Activated CD4-positive, alpha-beta memory T cell treated with anti-CD3 and anti-CD28 coated beads, Interleukin-2, amount 10 ng/mL, durations not matched to agents 7 days and 5 days (primary cell): ENCODE measurements around the gene ALPG. TPM values are rescaled to one million over a fixed set of nuclear protein-coding genes. Genes with fewer than 3 reads are reported as not detected.

ENCODE experiments used
- CTCF ChIA-PET: fragments of 350-600 bp; sonication (Branson Sonifier 250); formaldehyde crosslinking; loops from one replicate; lab custom pipeline; 2021; ENCODE audit warnings: antibody characterized with exemption, inconsistent platforms; lab: Charles Lee
- POLR2A ChIA-PET: fragments of 350-600 bp; sonication (Branson Sonifier 250); formaldehyde crosslinking; loops from one replicate; lab custom pipeline; 2021; ENCODE audit warnings: antibody characterized with exemption; lab: Charles Lee
- DNase-seq: peaks from one replicate; pipeline ENCODE4 v3.0.0-alpha.2; 2020
- H3K27ac Mint-ChIP-seq: one replicate; pipeline ENCODE4 v1.8.0; 2021; ENCODE audit warnings: mild to moderate bottlenecking, mixed read lengths
- H3K27me3 Mint-ChIP-seq: one replicate; pipeline ENCODE4 v1.8.0; 2021; ENCODE audit warnings: mixed read lengths
- H3K36me3 Mint-ChIP-seq: one replicate; pipeline ENCODE4 v1.8.0; 2021; ENCODE audit warnings: low read depth, mixed read lengths
- H3K4me1 Mint-ChIP-seq: one replicate; pipeline ENCODE4 v1.8.0; 2021; ENCODE audit warnings: mixed read lengths
- H3K4me3 Mint-ChIP-seq: one replicate; pipeline ENCODE4 v1.8.0; 2021; ENCODE audit warnings: mild to moderate bottlenecking, mixed read lengths
- H3K9me3 Mint-ChIP-seq: one replicate; pipeline ENCODE4 v1.8.0; 2021; ENCODE audit warnings: mixed read lengths
- total RNA-seq, 2 experiments: library from RNA; stranded (reverse); gene quantifications; one replicate each; pipeline ENCODE4 v1.2.3, GENCODE V29; 2021

ALPG gene
- total RNA-seq, 2 experiments from 2014 or later = not detected

DNA sequence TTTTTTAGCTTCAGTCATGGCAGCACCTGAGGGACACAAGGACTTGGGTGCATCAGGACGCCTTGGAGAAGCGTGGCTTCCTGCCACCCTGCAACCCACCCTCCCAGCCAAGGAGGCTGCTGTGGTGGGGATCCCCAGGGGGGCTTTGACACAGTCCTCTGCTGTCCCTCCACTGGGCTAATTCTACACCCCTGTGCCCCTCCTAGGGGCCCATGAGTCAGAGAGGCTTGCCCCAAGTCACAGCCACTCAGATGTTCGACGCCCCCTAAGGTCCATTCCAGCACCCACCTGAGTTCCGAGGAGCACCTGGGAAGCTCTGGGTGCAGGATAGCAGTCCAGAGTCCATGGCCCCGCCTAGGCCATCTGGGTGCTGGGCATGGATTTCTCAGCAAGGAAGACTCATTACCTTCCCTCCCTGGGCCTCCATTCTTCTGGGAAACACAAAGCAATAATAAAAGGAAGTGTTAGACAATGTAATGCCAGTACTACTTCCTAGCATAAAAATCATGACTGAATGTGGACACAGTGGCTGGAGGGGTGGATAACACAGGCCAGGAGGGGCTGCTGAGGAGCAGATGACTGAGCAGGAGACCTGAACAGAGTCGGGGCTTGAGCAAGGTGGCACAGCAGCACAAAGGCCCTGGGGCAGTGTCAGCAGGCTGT is 3.7 kb downstream of the ALPG start:
- Mint-ChIP-seq H3K27ac (no peak overlapping the region), H3K27me3 (peaks cover 34% of the 10 kb centered on the region), H3K4me1 (peaks cover 4% of the 10 kb centered on the region), H3K9me3 (no peaks in the 10 kb centered on the region), H3K4me3 (no peak overlapping the region), H3K36me3 (no peaks in the 10 kb centered on the region)
- POLR2A ChIA-PET = no interaction called here
- DNase-seq = no peak
- CTCF ChIA-PET = no interaction called here

DNA sequence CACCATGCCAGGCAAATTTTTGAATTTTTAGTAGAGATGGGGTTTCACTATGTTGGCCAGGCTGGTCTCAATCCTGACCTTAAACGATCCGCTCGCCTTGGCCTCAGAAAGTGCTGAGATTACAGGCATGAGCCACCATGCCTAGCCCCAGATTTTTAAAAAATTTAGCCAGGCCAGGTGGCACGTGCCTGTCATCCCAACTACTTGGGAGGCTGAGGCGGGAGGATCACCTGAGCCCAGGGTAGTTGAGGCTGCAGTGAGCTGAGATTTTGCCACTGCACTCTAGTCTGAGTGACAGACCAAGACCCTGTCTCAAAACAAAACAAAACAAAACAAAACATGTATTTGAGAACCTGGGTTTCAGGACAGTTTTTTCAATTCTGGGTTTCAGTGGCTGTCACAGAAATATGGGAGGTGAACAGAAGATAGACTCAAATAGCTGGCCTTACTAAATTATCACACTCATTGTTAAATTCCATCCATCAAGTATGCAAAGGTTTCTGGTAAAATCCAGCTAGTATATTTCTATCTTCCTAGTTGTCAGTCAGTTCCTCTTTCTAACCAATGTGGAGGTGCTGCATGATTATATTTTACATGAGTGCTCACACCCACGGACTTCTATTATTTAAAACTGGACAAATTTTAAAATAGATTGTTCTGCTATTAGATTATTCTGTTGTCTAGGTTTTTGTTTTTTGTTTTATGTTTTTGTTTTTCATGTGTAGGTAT is 5.4 kb downstream of the ALPG start:
- CTCF ChIA-PET = no interaction called here
- peaks cover 37% of the 10 kb centered on the region for H3K27me3 Mint-ChIP-seq
- H3K9me3 Mint-ChIP-seq = no peaks in the 10 kb centered on the region
- H3K4me3 Mint-ChIP-seq = no peak overlapping the region
- H3K36me3 Mint-ChIP-seq = no peaks in the 10 kb centered on the region
- POLR2A ChIA-PET = no interaction called here
- no peak overlapping the region for H3K27ac Mint-ChIP-seq
- peaks cover 4% of the 10 kb centered on the region for H3K4me1 Mint-ChIP-seq
- DNase-seq = no peak

DNA sequence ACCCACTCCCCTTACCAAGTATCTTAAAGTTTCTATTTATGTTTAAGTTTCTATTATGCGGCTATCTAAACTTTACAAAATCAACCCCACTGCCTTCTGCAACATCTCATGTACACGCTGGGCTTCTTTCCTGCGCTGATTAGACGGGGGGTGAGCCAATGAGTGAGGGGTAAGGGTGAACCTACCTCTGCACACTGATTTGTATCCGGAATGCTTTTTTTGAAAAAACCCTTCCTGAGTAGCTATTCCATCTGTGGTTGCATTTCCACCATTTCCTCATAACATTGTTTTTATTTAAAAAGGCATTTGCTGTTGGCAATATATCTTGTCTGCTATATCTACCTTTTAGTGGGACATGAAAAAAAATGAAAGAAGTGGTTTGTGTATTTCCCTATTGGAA is 6.3 kb downstream of the ALPG start:
- no peaks in the 10 kb centered on the region for H3K9me3 Mint-ChIP-seq
- H3K27ac Mint-ChIP-seq = no peak overlapping the region
- no peak for DNase-seq
- H3K4me1 Mint-ChIP-seq = peaks cover 4% of the 10 kb centered on the region
- H3K4me3 Mint-ChIP-seq = no peak overlapping the region
- CTCF ChIA-PET = interaction anchor here (1.0 kb wide), 1 partner anchor 24 kb away, joined by 3 read pairs; no protein-coding TSS in a partner anchor
- POLR2A ChIA-PET = no interaction called here
- H3K36me3 Mint-ChIP-seq = no peaks in the 10 kb centered on the region
- H3K27me3 Mint-ChIP-seq = peaks cover 38% of the 10 kb centered on the region

DNA sequence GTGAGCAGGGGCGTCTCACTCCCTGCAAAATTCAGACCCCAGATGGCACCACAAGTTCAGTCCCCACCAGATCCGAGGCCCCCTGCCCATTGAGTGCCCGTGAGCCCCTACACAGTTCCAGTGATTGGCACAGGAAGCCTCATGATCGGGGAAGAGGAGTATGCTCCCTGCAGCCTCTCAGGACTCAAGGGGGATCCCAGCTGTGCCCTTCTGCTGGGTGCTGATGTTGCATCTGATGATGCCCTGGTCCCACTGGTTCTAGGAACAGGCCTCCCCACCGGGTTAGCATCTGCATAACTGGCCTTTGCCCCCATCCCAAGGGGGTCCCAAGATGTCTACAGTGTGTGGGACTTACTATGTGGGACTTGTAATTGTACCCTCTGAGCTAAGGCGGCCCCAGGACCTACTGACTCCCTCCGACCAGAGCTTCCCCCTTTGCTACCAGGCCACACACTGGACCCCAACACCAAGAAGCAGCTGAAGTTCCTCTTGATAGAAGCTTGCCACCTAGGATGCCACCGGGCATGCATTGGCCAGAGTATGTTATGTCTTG is 8.6 kb downstream of the ALPG start:
- no peak overlapping the region for H3K4me3 Mint-ChIP-seq
- ChIA-PET CTCF (no interaction called here), POLR2A (no interaction called here)
- no peaks in the 10 kb centered on the region for H3K36me3 Mint-ChIP-seq
- peaks cover 56% of the 10 kb centered on the region for H3K27me3 Mint-ChIP-seq
- peaks cover 12% of the 10 kb centered on the region for H3K4me1 Mint-ChIP-seq
- no peak for DNase-seq
- H3K9me3 Mint-ChIP-seq = no peaks in the 10 kb centered on the region
- no peak overlapping the region for H3K27ac Mint-ChIP-seq

DNA sequence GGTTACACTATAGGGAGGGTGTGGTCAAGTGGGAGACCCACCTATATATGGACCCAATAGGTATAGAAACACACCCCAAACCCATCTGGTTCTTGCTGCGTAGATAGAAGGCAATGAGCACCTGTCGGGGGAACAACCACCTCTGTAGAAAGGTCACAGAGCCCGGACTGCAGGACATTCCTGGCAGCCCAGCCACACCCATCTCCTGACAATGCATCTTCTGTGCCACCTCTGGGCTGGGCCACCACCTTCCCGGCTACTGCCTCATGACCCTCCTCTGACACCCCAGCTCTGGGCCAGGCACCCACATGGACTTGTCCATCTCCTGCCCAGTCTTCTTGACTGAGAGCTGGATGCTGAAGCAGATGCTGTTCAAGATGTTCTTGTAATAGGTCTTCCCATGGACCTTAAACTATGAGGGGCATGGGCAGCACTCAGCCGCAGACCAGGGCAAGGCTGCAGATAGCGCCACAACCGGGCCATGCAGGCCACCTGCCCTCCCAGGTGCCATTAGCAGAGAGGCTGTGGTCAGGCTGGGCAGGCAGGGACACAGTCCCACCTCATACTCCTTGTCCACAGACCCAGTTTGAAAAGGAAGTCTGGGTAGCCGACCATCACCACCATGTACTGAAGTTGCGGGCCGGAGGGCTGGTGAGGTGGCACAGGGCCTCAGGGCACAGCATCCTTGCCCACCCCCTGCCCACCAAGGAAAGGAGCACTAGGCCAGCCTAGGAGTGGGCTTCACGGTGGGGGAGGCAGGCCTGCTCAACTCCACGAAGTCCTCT is 9.3 kb downstream of the ALPG start:
- Mint-ChIP-seq H3K36me3 (no peaks in the 10 kb centered on the region), H3K27ac (no peak overlapping the region), H3K4me1 (peaks cover 14% of the 10 kb centered on the region), H3K4me3 (no peak overlapping the region), H3K27me3 (peaks cover 54% of the 10 kb centered on the region), H3K9me3 (no peaks in the 10 kb centered on the region)
- ChIA-PET CTCF (no interaction called here), POLR2A (no interaction called here)
- no peak for DNase-seq

DNA sequence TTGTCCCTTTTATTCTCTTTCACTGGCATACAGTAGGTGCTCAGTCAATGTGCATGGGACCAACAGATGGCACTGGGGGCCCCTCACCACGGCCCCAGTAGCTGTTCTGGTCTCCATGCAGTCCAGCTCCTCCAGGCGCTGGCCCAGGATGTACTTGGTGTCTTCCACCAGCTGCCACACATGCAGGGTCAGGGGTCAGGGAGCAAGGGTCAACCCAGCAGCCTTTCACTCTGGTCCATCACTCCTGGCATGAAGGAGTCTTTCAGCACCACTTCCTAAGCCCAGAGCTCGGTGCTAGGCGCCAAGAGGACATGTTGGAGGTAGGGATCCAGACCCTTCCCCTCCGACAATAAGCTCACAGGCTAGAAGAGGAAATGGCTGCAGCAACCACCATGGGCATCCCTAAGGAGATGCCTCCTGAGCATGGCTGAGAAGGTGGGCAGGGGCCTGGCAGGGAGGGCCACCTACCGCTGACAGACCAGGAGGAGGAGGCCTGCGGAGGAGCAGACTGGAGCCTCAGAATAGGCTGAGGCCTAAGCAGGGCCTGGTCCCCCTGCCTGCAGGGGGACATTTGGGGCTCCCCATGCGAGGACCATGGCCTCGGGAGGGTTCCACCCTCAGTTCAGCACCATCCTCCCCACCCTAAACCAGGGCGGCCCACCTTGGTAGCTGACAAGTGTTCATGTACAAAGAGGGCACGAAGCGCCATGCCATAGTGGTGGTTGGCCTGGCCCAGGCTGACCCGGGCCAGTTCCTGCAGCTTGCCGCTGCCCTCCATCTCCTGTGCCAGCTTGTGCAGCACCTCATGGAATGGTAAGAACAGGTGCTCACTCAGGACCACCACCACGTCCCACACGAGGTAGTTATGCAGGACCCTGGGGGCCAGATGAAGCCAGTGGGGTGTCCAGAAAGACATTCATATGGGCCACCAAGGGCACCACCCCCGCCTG is 10.2 kb downstream of the ALPG start:
- Mint-ChIP-seq H3K4me1 (peaks cover 14% of the 10 kb centered on the region), H3K4me3 (no peak overlapping the region), H3K27ac (no peak overlapping the region), H3K36me3 (peaks cover 2% of the 10 kb centered on the region), H3K9me3 (no peaks in the 10 kb centered on the region), H3K27me3 (peaks cover 54% of the 10 kb centered on the region)
- POLR2A ChIA-PET = no interaction called here
- no peak for DNase-seq
- CTCF ChIA-PET = no interaction called here

DNA sequence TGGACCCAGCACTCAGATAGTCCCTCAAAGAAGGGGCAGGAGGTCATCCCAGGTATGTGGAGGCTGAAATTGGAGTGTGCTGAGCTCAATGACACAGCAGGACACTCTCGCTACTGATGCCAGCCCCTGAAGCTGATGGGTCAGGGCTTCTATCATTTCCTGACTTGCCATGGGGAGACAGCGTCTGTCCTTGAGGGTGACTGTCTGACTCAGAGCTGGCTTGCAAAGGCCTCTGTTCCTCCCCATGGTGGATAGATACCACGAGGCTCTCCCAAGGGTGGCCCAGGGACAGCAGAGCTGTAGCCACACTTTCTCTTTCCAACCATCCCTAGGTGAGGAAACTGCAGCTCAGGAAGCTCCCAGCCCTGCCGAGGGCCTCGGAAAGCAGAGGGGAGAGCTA is 10.8 kb downstream of the ALPG start:
- no peak for DNase-seq
- Mint-ChIP-seq H3K9me3 (peaks cover 2% of the 10 kb centered on the region), H3K4me3 (no peak overlapping the region), H3K4me1 (peaks cover 14% of the 10 kb centered on the region), H3K27ac (no peak overlapping the region), H3K36me3 (peaks cover 3% of the 10 kb centered on the region), H3K27me3 (peaks cover 57% of the 10 kb centered on the region)
- POLR2A ChIA-PET = no interaction called here
- CTCF ChIA-PET = no interaction called here

DNA sequence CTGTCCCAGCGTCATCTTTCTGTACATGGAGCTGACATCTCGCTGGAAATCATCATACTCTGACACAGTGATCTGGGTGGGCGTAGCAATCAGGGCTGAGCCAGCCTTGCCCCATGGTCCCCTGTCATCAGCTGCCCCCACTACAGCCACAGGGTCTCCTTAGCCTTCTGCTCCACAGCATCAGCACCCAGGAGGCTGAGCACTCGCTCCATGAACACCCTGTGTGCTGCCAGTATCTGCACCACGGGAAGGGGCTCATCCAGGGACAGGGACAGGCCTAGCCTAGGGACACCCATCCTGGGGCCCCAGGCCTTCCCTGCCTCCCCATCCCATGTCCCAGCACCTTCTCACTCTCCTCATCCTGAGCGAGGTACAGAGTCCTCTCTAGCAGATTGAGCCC is 11.4 kb downstream of the ALPG start:
- Mint-ChIP-seq H3K9me3 (peaks cover 5% of the 10 kb centered on the region), H3K27ac (no peak overlapping the region), H3K4me1 (peaks cover 14% of the 10 kb centered on the region), H3K4me3 (no peak overlapping the region), H3K36me3 (peaks cover 7% of the 10 kb centered on the region), H3K27me3 (peaks cover 57% of the 10 kb centered on the region)
- no peak for DNase-seq
- ChIA-PET CTCF (no interaction called here), POLR2A (no interaction called here)

DNA sequence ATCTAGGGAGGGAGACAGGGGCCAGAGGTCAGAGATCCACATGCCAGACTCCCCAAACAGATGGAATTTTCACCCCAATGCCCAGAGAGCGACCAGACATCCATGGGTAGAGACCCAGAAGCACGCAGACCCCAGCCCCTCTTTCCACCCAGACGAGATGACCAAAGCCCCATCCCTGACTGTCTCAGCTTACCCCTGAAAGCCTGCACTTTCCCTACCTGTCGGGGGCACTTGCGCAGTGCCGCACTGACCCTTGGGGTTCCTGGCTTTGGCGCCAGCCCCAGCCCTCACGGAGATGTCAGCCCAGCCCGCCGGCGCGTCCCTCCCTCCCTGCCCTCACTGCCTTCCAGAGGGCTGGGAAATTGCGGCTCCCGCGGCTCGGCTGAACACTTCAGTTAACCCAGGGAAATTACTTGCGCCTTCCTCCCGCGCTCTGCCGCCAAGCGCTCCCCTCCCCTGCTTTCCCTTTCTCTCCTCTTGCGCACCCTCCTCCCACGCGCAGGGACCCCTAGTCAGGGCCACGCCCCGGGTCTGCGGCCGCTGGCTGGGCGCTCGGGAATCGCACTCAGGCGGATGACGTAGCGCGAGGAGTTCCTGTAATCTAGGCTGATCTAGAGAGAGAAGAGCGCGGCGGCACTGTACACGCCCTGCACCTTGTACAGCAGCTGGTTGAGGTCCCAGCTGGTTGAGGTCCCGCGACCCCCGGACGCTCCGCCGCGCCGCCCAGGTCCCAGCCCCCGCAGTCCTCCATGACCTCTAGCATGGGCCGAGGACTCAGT is 12.0 kb downstream of the ALPG start:
- H3K9me3 Mint-ChIP-seq = peaks cover 5% of the 10 kb centered on the region
- H3K36me3 Mint-ChIP-seq = peaks cover 7% of the 10 kb centered on the region
- DNase-seq = no peak
- no peak overlapping the region for H3K27ac Mint-ChIP-seq
- ChIA-PET POLR2A (no interaction called here), CTCF (no interaction called here)
- no peak overlapping the region for H3K4me3 Mint-ChIP-seq
- peaks cover 10% of the 10 kb centered on the region for H3K4me1 Mint-ChIP-seq
- peaks cover 55% of the 10 kb centered on the region for H3K27me3 Mint-ChIP-seq

DNA sequence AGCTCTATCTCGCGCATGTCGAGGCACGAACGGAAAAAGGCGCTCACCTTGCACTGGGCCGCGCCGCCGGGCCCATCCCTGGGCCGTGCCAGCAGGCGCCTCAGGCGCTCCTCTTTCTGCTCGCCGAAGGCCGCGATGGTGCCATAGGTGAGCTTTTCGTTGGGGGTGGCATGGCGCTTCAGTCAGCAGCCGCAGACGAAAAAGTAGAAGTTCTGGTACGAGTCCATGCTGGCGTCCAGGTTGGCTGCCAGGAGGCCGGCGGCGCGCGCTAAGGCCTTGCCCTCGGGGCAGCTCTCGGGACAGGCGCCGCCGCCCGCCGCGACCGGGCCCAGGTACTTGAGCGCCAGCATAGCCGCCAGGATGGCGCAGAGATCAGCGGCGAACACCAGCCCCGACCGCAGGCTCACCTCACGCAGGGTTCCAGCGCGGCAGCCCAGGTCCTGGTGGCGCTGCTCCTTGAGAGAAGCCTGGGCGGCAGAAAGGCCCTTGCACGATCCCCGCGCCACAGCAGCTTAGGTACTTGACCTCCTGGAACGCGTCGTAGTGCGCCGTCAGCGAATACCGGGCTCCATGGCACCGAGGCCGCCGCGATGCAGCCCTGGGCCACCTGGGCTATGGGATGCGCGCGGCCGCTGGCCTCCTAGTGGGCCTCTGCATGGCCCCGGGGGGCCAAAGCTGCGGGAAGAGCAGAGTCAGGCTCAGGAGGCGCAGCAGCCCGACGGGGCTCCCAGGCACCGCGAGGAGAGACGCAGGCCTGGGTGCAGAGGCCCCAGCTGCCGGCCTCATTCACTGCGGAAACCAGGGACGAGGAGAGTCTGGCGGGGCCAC is 12.8 kb downstream of the ALPG start:
- peaks cover 56% of the 10 kb centered on the region for H3K27me3 Mint-ChIP-seq
- DNase-seq = no peak
- H3K36me3 Mint-ChIP-seq = peaks cover 7% of the 10 kb centered on the region
- no peak overlapping the region for H3K4me3 Mint-ChIP-seq
- H3K4me1 Mint-ChIP-seq = peaks cover 10% of the 10 kb centered on the region
- ChIA-PET POLR2A (no interaction called here), CTCF (no interaction called here)
- H3K27ac Mint-ChIP-seq = no peak overlapping the region
- peaks cover 5% of the 10 kb centered on the region for H3K9me3 Mint-ChIP-seq

DNA sequence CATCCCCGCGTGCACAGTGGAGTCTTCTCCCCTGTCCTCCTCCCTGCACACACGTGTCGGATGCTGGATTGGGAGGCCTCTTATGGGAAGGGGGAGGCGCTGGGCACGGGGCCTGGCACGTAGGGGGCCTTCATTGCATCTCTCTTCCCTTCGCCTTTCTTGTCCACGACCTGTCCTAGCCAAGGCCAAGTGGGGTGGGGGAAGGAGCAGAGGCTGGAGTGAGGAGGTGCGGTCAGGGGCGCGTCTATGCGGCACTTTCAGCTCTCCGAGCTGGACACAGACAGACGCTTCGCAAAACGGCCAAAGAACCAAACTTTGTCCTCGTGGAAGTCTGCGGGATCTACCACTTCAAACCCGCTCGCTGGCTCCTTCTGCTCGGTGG is 13.4 kb downstream of the ALPG start:
- H3K27me3 Mint-ChIP-seq = peaks cover 57% of the 10 kb centered on the region
- peaks cover 7% of the 10 kb centered on the region for H3K36me3 Mint-ChIP-seq
- H3K9me3 Mint-ChIP-seq = peaks cover 5% of the 10 kb centered on the region
- H3K4me1 Mint-ChIP-seq = peaks cover 10% of the 10 kb centered on the region
- H3K4me3 Mint-ChIP-seq = no peak overlapping the region
- DNase-seq = no peak
- ChIA-PET POLR2A (no interaction called here), CTCF (no interaction called here)
- H3K27ac Mint-ChIP-seq = no peak overlapping the region
